ENCODE results near the gene DTNBP1.

DNA sequence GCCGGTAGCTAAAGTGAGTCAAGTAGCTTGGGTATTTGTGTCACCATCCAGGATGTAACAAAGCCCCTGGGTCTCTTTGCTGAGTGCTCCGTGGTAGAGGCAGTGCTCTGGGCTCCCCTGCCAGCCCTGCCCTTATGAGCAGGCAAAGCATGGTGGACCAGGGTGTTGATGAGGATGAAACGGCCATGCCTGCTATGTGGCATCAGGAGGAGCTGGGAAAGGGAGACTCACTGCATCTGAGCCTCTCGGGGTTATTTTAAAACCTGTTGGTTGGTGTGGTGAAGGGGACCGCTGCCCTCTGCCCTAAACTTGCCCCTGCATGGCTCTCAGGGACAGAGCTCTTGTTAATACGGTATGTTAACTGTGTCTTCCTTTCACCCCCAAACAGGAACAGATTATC is 143.1 kb downstream of the DTNBP1 start:
- TF ChIP-seq, protein P1, sequence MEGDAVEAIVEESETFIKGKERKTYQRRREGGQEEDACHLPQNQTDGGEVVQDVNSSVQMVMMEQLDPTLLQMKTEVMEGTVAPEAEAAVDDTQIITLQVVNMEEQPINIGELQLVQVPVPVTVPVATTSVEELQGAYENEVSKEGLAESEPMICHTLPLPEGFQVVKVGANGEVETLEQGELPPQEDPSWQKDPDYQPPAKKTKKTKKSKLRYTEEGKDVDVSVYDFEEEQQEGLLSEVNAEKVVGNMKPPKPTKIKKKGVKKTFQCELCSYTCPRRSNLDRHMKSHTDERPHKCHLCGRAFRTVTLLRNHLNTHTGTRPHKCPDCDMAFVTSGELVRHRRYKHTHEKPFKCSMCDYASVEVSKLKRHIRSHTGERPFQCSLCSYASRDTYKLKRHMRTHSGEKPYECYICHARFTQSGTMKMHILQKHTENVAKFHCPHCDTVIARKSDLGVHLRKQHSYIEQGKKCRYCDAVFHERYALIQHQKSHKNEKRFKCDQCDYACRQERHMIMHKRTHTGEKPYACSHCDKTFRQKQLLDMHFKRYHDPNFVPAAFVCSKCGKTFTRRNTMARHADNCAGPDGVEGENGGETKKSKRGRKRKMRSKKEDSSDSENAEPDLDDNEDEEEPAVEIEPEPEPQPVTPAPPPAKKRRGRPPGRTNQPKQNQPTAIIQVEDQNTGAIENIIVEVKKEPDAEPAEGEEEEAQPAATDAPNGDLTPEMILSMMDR (tag by site-specific recombination; IDR thresholded peaks at IDR 0.05) = no peak
- TF ChIP-seq ZNF366 (tag by site-specific recombination; conservative IDR thresholded peaks at IDR 0.05) = no peak

Data from HEK293 (cell line).